ENCODE results near the gene SH3RF3. TPM values are rescaled to one million over a fixed set of nuclear protein-coding genes. Genes with fewer than 3 reads are reported as not detected.
"Not testable (repeated sequence)": the region's sequence is repeated elsewhere in the genome, so short reads cannot be mapped to it uniquely, and the experiment has no call there.

SH3RF3 gene
- total RNA-seq, 1 donor from 2014 or later: 7.4 TPM

- ATAC-seq (no peak), DNase-seq (no peak)
- Histone ChIP-seq H3K27ac (no peak overlapping the region), H3K4me1 (peaks cover 5% of the 10 kb centered on the region), H3K36me3 (no peaks in the 10 kb centered on the region), H3K9me3 (no peaks in the 10 kb centered on the region), H3K4me3 (no peak overlapping the region), H3K27me3 (no peaks in the 10 kb centered on the region)
- intact Hi-C loops (cut with DNase I): no loop called here
- no peak for TF ChIP-seq CTCF (IDR thresholded peaks at IDR 0.05)
These were observed 26.3 kb upstream of the SH3RF3 start for GRCh38 chr2:109102588-109103233.

GRCh38 chr2:109105113-109105512 lies 23.9 kb upstream of the SH3RF3 start:
- intact Hi-C loops (cut with DNase I): no loop called here
- H3K36me3 ChIP-seq: no peaks in the 10 kb centered on the region
- H3K4me1 ChIP-seq: peaks cover 5% of the 10 kb centered on the region
- H3K4me3 ChIP-seq: no peak overlapping the region
- no peak for TF ChIP-seq CTCF (IDR thresholded peaks at IDR 0.05)
- no peak for DNase-seq
- H3K27me3 ChIP-seq: no peaks in the 10 kb centered on the region
- ATAC-seq: peak; percentile 70
- H3K27ac ChIP-seq: no peak overlapping the region
- H3K9me3 ChIP-seq: no peaks in the 10 kb centered on the region

GRCh38 chr2:109108740-109109139 lies 20.3 kb upstream of the SH3RF3 start:
- ATAC-seq (no peak), DNase-seq (no peak)
- no peaks in the 10 kb centered on the region for H3K27me3 ChIP-seq
- H3K4me3 ChIP-seq: no peak overlapping the region
- H3K9me3 ChIP-seq: no peaks in the 10 kb centered on the region
- intact Hi-C loops (cut with DNase I): no loop called here
- no peak for TF ChIP-seq CTCF (IDR thresholded peaks at IDR 0.05)
- no peaks in the 10 kb centered on the region for H3K36me3 ChIP-seq
- H3K27ac ChIP-seq: no peak overlapping the region
- H3K4me1 ChIP-seq: no peaks in the 10 kb centered on the region

GRCh38 chr2:109109342-109109741 lies 19.7 kb upstream of the SH3RF3 start:
- intact Hi-C loops (cut with DNase I): no loop called here
- no peak for DNase-seq
- Histone ChIP-seq H3K27ac (no peak overlapping the region), H3K36me3 (no peaks in the 10 kb centered on the region), H3K9me3 (no peaks in the 10 kb centered on the region), H3K27me3 (no peaks in the 10 kb centered on the region), H3K4me3 (no peak overlapping the region), H3K4me1 (no peaks in the 10 kb centered on the region)
- TF ChIP-seq CTCF (IDR thresholded peaks at IDR 0.05): no peak
- no peak for ATAC-seq

GRCh38 chr2:109110170-109110569 lies 18.8 kb upstream of the SH3RF3 start:
- no peak overlapping the region for H3K4me3 ChIP-seq
- DNase-seq: no peak
- TF ChIP-seq CTCF (IDR thresholded peaks at IDR 0.05): no peak
- no peaks in the 10 kb centered on the region for H3K9me3 ChIP-seq
- no peaks in the 10 kb centered on the region for H3K27me3 ChIP-seq
- no peak for ATAC-seq
- H3K4me1 ChIP-seq: no peaks in the 10 kb centered on the region
- no peaks in the 10 kb centered on the region for H3K36me3 ChIP-seq
- intact Hi-C loops (cut with DNase I): no loop called here
- no peak overlapping the region for H3K27ac ChIP-seq

- H3K36me3 ChIP-seq; H3K27me3 ChIP-seq; H3K27ac ChIP-seq; intact Hi-C loops (cut with DNase I); DNase-seq; H3K4me1 ChIP-seq; H3K9me3 ChIP-seq; ATAC-seq; H3K4me3 ChIP-seq: not testable (repeated sequence)
These were observed 11.8 kb upstream of the SH3RF3 start for GRCh38 chr2:109117181-109117580.
